Measurements from ENCODE around the gene TPSD1. TPM values are rescaled to one million over a fixed set of nuclear protein-coding genes. Genes with fewer than 3 reads are reported as not detected.

The TPSD1 gene
- total RNA-seq, 1 experiment from 2014 or later: not detected

DNA sequence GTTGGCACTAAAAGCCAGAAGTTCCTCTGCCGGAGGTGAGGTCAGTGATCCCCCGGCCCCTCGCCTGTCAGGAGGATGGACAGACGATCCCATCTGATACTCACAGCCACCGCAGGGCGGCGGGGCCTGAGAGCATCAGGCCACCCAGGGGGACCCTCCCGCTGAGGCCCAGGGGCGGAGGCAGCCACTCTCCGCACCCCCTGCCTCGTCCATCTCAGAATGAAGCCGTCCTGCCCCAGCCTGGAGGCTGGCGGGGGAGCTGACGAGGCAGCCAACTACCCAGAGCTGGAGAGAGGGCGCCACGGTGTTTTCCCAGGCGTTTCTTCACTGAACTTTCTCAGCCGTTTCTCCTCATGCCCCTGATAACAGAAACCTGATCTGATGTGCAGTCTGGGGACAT is 22.6 kb downstream of the TPSD1 start:
- ChIA-PET CTCF (no interaction called here), POLR2A (ENCODE audit: unreplicated experiment) (no interaction called here)
- no peak for DNase-seq
- Histone ChIP-seq H3K4me3 (ENCODE audit: low read length) (no peak overlapping the region), H3F3A (ENCODE audit: low read length, unreplicated experiment) (no peaks in the 10 kb centered on the region), H3K79me2 (ENCODE audit: low read length) (no peaks in the 10 kb centered on the region), H3K4me2 (ENCODE audit: low read length) (no peak overlapping the region), H3K27ac (ENCODE audit: low read length) (no peak overlapping the region), H2AFZ (ENCODE audit: low read length) (no peak overlapping the region), H3K9me3 (ENCODE audit: low read length) (no peaks in the 10 kb centered on the region), H3K4me1 (ENCODE audit: insufficient read depth, low read length) (no peaks in the 10 kb centered on the region), H3K27me3 (ENCODE audit: low read length) (no peaks in the 10 kb centered on the region), H3K9me2 (replicated peaks; ENCODE audit: low read length) (no peaks in the 10 kb centered on the region), H3K36me3 (ENCODE audit: low read depth, low read length) (no peaks in the 10 kb centered on the region), H3K9ac (ENCODE audit: low read length) (no peak overlapping the region), H4K20me1 (ENCODE audit: low read length) (no peaks in the 10 kb centered on the region)
- ATAC-seq: peak; percentile 22; the same call in 1 of the 2 replicates
- TF ChIP-seq EZH2phosphoT487 (IDR thresholded peaks at IDR 0.05; ENCODE audit: borderline replicate concordance, low read length) (no peak), EZH2 (IDR thresholded peaks at IDR 0.05; ENCODE audit: low read length, unreplicated experiment) (no peak)
- TF ChIP-seq, protein P1, sequence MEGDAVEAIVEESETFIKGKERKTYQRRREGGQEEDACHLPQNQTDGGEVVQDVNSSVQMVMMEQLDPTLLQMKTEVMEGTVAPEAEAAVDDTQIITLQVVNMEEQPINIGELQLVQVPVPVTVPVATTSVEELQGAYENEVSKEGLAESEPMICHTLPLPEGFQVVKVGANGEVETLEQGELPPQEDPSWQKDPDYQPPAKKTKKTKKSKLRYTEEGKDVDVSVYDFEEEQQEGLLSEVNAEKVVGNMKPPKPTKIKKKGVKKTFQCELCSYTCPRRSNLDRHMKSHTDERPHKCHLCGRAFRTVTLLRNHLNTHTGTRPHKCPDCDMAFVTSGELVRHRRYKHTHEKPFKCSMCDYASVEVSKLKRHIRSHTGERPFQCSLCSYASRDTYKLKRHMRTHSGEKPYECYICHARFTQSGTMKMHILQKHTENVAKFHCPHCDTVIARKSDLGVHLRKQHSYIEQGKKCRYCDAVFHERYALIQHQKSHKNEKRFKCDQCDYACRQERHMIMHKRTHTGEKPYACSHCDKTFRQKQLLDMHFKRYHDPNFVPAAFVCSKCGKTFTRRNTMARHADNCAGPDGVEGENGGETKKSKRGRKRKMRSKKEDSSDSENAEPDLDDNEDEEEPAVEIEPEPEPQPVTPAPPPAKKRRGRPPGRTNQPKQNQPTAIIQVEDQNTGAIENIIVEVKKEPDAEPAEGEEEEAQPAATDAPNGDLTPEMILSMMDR (conservative IDR thresholded peaks at IDR 0.05; ENCODE audit: low read depth, low read length): no peak
- intact Hi-C loops (cut with micrococcal nuclease): no loop called here
- no TSS peak for BruUV-seq (replicated peaks)

DNA sequence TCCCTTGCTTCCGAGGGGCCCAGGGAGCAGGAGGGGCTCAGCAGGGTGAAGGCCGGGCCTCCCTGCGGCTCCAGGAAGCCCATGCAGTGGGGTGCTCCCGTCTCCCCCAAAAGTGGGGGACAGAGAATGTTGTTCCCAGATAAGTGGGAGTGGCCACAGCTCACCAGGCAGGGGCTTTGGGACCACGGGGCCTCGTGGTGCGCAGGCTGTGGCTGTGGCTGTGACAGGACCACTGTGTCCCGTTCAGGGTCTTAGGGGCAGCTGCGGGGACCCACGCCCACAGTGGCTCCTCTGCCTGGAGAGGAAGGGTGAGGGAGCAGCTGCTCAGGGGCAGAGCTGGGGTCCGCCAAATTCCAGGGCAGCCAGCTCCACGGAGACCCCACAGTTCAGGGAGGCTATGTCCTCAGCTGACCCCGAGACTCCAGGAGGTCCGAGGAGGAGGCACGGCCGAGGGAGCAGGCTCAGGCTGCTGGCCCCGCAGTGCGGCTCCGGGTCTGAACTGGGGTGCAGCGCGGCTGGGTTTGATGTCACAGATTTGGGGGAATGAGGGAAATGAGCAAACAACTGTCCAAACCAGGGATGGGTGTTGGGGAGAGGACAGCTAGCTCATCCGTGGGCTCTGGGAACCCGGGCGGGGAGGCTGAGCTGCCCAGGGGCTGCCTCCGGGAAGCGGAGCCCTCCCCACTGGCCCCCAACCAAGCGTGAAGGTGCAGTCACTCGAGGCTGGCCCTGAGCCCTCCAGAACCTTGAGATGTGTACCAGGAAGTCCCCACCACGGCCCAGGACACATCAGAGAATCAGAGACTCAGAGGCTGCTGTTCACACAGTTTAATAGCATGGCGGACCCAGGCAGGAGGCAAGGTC is 23.4 kb downstream of the TPSD1 start:
- CTCF ChIA-PET: no interaction called here
- BruUV-seq (replicated peaks): no TSS peak
- POLR2A ChIA-PET (ENCODE audit: unreplicated experiment): no interaction called here
- Histone ChIP-seq H3K4me2 (ENCODE audit: low read length) (no peak overlapping the region), H3K4me1 (ENCODE audit: insufficient read depth, low read length) (no peaks in the 10 kb centered on the region), H3K79me2 (ENCODE audit: low read length) (no peaks in the 10 kb centered on the region), H3K36me3 (ENCODE audit: low read depth, low read length) (no peaks in the 10 kb centered on the region), H3K9ac (ENCODE audit: low read length) (no peak overlapping the region), H3K27ac (ENCODE audit: low read length) (no peak overlapping the region), H4K20me1 (ENCODE audit: low read length) (no peaks in the 10 kb centered on the region), H3K27me3 (ENCODE audit: low read length) (no peaks in the 10 kb centered on the region), H3K4me3 (ENCODE audit: low read length) (no peak overlapping the region), H3F3A (ENCODE audit: low read length, unreplicated experiment) (no peaks in the 10 kb centered on the region), H3K9me3 (ENCODE audit: low read length) (no peaks in the 10 kb centered on the region), H2AFZ (ENCODE audit: low read length) (no peak overlapping the region), H3K9me2 (replicated peaks; ENCODE audit: low read length) (no peaks in the 10 kb centered on the region)
- intact Hi-C loops (cut with micrococcal nuclease): no loop called here
- TF ChIP-seq EZH2 (IDR thresholded peaks at IDR 0.05; ENCODE audit: low read length, unreplicated experiment) (no peak), EZH2phosphoT487 (IDR thresholded peaks at IDR 0.05; ENCODE audit: borderline replicate concordance, low read length) (no peak)
- TF ChIP-seq, protein P1 (conservative IDR thresholded peaks at IDR 0.05; ENCODE audit: low read depth, low read length): no peak
- no peak for ATAC-seq
- no peak for DNase-seq

DNA sequence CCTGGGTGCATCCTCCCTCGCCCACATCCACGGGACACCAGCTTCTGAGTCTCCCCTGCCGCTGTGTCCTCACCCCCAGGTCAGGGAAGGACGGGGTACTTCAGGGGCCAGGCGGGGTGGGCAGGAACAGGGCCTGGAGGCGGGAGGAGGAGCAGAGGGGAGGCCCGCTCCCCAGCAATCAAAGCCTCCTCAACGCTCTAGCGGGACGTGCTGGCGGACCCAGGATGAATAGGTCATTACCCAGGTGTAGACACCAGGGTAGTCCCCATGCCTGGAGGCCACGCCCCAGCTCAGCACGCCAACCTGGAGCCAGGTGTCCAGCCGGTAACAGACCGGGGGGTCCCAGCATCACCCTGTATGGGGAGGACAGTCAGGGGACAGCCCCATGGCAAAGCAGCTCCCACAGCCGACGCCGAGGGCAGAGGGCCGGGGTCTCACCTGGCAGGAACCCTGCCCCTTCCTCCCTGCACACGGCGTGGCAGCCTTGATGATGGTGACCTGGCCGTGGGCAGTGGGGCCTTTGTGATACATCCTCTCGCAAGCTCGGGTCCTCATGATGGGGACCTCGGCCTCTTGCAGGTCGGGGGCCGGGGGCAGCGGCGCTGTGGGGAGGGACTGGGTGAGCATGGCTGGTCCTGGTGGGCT is 24.2 kb downstream of the TPSD1 start:
- intact Hi-C loops (cut with micrococcal nuclease): no loop called here
- POLR2A ChIA-PET (ENCODE audit: unreplicated experiment): no interaction called here
- Histone ChIP-seq H3K9me2 (replicated peaks; ENCODE audit: low read length) (no peaks in the 10 kb centered on the region), H3K36me3 (ENCODE audit: low read depth, low read length) (no peaks in the 10 kb centered on the region), H2AFZ (ENCODE audit: low read length) (no peak overlapping the region), H3K9me3 (ENCODE audit: low read length) (no peaks in the 10 kb centered on the region), H3K27me3 (ENCODE audit: low read length) (no peaks in the 10 kb centered on the region), H3K4me3 (ENCODE audit: low read length) (no peak overlapping the region), H3K79me2 (ENCODE audit: low read length) (no peaks in the 10 kb centered on the region), H3K4me2 (ENCODE audit: low read length) (no peak overlapping the region), H3K4me1 (ENCODE audit: insufficient read depth, low read length) (no peaks in the 10 kb centered on the region), H4K20me1 (ENCODE audit: low read length) (no peaks in the 10 kb centered on the region), H3K27ac (ENCODE audit: low read length) (no peak overlapping the region), H3F3A (ENCODE audit: low read length, unreplicated experiment) (no peaks in the 10 kb centered on the region), H3K9ac (ENCODE audit: low read length) (no peak overlapping the region)
- no peak for DNase-seq
- TF ChIP-seq, protein P1 (conservative IDR thresholded peaks at IDR 0.05; ENCODE audit: low read depth, low read length): no peak
- no peak for TF ChIP-seq EZH2 (IDR thresholded peaks at IDR 0.05; ENCODE audit: low read length, unreplicated experiment)
- no peak for TF ChIP-seq EZH2phosphoT487 (IDR thresholded peaks at IDR 0.05; ENCODE audit: borderline replicate concordance, low read length)
- no TSS peak for BruUV-seq (replicated peaks)
- CTCF ChIA-PET: no interaction called here
- no peak for ATAC-seq
